GM21367 (cell line): ENCODE results near the gene NCBP2L.

Experiments
- ATAC-seq: cut with Tn5 transposase; IDR thresholded peaks from one replicate; pipeline ENCODE4 v1.9.1; 2021; ENCODE audit not compliant: unreplicated experiment

NCBP2L gene

DNA sequence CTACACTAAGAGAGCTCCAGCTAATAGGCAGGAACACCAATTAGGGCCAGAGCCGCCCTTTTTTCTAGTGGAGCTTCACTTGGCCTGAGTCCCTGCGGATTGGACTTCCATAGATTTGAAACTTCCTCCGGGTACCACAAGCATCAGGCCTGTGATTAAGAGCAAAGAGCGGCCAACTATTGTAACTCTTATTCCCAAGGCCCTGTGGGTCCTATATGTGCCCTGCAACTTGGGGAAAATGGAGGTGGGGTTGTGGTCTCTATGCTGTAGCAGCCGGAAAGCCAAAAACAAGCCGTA lies at the start of gene NCBP2L:
Gene NCBP2L (plus strand): TSS at position 198 of the 297 bp plus-strand sequence. CDS start 16,488 bp downstream, outside the sequence.
- no peak for ATAC-seq

DNA sequence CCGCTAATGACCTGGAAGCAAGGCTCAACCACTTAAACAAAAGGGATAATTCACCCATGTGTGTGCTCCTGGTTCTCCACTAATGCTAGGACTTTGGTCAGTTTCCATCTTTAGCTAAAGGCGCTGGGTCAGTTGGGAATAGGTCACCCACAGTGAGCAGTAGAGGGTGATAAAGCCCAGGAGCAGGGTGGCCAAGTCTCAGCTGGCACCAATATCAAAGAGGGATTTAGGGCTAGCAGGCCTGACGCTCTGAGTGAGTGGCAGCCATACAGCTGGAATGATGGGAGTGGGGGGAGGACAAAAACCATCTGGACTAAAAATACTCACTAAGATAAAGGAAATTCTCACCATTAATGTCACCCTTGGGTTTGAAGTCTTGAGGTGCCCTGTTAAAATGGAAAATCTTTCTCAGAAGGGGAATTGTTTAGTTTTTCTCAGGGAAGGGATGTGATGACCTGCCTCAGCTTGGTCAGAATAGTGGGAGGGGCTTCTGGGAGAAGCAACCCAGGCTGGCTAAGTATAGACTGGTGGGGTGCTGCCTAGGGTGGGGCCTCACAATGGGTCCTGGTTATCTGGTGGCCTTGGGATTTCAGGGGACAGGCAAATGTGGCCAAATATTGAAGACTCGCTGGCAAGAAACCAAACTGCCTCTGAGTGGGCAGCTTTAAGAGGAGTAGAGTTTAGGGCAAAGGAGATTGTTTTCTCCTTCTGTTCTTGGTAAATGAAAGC lies 49.0 kb upstream of the NCBP2L start:
- no peak for ATAC-seq

DNA sequence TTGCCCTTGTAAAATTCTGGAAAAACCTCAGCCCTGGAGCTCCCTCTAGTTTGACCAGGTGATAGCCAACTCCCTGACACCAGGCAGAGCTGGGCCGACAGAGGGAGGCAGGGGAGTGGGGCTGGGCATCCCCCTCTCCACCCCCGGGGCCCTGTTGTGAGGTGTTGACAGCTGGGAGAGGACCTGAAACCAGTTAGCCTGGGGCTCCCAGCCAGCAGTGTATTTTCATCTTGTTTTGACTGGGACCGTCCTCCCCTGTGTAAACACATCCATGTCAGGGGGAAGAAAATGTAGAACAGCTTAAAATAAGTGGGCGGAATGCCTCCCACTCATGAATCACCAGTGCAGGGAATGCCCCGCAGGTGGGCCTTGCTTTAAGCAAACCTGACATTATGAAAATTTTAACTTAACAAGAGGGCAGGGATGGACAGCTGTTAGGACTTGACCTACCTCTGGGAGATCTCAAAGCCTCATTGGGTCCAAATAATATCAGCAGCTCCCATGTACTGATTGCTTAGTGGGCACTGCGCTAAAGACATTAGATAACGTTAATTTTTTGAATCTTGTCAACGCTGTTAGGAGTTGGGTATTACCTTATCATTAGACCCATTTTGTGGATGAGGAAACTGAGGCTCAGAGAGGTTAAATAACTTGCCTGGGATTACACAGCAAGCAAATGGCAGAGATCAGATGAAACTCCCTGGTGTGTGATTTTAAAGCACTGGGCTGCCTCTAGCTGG lies 47.8 kb upstream of the NCBP2L start:
- peak; percentile 67 for ATAC-seq

DNA sequence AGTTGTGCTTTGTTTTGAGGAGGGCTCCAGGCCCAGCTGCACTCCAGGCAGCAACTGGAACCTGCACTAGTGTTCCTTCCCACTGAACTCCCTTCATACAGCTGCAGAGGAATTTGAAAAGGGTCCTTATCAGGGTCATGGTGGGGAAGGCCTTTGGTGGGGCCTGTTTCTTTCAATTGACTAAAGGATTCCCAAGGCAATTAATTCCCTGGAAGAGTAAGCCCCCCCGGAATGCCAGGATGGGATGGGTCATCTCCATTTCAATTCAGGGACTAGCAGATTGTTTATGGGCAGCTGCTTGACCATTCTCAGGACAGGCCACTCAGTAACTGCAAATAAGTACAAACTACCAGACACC lies 47.3 kb upstream of the NCBP2L start:
- no peak for ATAC-seq

DNA sequence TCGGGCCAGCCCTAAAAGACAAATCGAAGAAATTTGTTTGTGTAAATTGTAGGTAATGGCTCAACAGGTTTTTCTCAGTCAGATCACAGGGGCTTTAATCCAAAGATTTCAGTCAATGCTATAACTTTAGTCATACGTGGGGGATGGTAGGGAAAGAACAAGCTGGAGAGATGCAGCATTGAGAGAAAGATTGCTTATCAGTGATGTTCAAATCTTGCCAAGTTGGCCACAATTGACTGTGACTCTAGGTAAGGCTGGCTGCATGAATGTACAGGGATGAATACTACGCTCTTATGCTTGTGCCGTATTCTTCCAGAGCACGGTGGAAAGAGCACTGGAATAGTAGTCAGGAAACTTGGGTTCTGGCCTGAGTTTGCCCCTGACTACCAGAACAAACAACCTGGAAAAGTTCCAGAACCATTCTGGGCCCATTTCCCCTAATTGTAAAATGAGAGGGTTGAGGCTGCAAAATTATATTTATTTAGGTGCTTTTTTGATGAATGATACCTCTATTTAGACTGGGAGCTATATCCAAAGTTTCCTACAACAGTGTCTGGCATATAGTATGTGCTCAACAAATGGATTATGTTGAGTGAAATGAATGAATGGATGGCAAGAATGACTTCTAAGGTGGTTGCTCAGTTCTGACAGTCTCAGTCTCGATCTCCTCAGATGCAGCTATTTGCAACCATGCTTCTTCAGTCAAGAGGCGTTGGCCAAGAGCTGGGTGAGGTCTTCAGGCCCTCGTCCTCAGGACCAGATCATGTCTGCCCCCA lies 46.4 kb upstream of the NCBP2L start:
- ATAC-seq, result no peak

DNA sequence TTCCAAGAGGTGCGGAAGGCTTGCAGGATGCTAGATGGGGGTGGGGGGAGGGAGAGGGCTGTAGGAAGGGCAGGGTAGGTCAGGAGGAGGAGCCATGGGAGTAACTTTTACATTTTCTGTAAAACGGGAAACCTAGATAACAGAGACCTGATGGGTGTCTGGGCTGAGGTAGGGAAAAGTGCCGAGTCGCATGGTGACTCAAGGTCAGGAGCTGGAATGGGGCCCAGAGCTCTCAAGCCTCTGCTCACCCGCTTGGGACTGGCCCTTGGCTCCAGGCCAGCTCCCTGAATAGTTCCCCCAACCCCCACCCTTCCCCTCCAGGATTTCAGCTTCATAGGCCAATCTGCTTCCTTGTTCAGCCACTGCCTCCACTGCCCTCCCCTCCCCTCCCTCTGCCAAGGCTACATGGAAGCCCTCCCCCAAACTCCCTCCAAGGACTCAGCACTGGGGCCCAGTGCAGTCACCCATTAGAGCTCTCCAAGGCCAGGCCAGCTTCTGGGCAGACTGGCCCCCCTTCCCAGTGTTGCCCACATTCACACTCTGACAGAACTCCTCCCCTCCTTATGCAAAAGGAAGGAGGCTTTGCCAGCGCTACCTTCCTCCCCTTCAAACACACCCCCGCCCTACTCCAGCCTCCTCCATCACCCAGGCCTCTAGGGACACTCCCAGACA lies 45.6 kb upstream of the NCBP2L start:
- ATAC-seq, result no peak

- ATAC-seq, result no peak
These were observed 43.8 kb upstream of the NCBP2L start for GRCh38 chrX:107733686-107734085.

DNA sequence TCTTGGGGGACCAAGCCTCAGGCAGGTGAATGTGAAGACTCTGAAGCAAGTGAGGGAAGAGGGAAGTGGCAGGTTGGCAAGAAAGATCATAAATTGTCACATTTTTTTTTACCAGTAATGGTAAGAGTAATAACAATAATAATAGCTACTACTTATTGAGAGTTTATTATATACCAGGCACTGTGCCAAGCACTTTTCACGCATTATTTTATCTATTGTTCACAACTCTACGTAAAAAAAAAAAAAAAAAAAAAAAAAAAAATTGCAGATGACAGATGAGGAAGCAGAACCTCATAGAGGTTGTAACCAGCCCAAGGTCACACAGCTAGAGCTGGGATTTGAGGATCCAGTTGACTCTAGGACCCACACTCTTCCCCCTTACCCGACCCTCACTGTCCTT lies 42.9 kb upstream of the NCBP2L start:
- ATAC-seq, result no peak

DNA sequence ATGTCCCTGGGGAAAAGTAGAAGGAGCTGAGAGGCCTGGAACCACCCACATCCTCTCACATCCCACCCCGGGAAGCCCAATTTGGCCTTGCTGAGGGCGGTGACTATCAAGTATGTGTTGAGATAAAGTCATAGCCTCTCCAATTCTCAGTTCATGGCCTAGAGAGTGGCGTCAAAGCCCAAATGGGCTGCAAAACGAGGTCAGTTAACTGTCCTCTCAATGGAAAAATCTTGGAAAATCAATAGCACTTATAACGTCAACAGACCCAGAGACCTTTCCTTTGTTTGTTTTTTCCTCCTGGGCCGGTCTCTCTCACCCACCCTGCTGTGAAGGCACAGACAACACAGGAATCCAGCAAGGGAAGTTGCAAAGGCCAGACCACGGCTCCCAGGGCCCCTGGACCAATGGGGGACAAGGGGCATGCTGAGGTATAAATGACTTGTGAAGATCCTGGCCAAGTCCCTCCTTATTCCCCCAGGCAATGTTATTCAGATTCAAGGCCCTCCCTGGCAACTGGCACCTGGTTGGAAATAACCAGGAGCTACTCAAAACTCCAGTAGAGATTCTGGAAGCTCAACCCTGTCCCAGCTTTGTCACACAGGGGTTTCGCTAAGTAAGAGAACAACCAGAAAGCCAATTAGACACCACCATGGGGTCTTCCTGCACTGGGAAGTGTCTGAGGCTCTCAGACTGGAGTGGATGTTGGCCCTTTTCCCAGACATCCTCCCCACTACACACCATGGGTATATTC lies 40.6 kb upstream of the NCBP2L start:
- no peak for ATAC-seq

GRCh38 chrX:107738272-107738671 lies 39.3 kb upstream of the NCBP2L start:
- no peak for ATAC-seq

DNA sequence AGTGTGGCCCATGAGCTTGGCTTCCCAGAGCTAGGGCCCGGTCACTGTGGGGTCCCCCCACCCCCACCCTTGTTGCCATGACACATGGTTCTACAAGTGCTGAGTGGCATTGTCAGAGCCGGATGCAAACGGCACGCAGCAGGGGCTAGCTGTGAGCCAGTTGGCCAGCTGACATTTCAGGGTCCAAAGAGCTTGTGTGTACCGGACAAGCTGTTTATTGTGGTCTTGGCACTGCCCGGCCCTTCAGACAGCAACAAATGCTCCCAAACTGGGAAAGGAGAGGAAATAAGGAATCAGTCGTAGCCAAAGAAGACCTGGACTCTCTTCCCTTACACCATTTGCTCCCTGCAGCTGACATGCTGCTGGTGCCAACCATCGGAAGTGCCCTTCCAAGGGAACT lies 38.8 kb upstream of the NCBP2L start:
- ATAC-seq, result no peak

DNA sequence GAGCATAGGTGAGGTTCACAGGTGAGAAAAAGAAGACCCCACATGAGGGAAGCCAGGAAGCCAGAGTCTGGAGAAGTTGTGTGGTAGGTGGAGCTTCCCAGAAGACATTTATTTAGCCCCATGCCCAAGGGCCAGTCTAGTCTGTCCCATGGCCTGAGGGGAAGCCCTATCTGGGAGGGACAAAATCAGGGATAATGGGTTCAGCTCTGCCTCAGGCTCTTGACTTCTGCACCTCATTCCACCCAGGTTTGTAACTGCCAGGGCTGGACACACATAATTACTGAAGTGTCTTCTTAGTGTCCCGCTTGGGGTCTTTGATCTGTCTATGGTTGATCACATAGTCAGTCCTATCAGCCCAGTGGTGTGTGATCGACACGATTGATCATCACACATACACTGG lies 38.0 kb upstream of the NCBP2L start:
- ATAC-seq, result no peak

- no peak for ATAC-seq
These were observed 36.1 kb upstream of the NCBP2L start for GRCh38 chrX:107741404-107741790.

DNA sequence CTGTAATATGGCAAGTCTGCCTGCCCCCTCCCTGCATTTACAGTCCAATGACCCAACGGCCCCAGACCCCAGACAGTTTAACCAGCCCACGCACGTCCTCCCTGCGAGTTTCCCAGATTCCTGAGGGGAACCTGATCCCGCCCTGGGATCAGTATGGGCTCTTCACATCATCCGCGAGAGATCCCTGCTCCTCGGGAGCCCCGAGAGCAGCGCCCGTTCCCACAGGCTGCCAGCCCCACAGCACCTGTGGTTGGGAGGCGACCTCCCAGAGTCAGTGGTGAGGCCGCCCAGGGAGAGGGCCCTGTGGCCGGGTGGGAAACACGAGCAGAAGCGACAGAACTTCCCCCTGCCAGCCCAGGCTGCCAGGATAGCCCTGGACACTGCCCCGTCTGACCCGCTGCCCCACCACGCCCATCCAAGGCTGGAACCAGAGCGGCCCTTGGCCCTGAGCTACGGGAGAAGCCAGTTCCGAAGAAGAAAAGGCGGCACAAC lies 34.8 kb upstream of the NCBP2L start:
- ATAC-seq, result no peak

DNA sequence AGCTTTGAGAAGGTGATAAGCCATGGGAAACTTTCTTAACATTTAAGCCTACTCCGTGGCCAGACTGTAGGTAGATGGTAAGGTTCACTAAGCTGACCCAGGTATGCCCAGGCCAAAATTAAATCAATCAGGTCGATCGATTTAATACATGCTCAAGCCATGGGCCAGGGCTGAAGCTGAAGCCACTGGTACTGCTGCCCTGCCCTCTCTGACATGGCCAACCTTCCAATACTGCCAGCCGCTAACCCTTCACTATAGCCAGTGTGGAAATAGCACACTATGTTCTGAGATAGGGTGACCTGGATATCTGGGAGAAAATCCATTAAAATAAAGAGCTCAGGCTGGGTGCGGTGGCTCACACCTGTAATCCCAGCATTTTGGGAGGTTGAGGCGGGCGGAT lies 33.5 kb upstream of the NCBP2L start:
- ATAC-seq, result no peak

- ATAC-seq, result no peak
These were observed 32.7 kb upstream of the NCBP2L start for GRCh38 chrX:107744868-107745267.

- no peak for ATAC-seq
These were observed 29.9 kb upstream of the NCBP2L start for GRCh38 chrX:107747596-107748161.

GRCh38 chrX:107748506-107748905 lies 29.0 kb upstream of the NCBP2L start:
- ATAC-seq, result no peak

DNA sequence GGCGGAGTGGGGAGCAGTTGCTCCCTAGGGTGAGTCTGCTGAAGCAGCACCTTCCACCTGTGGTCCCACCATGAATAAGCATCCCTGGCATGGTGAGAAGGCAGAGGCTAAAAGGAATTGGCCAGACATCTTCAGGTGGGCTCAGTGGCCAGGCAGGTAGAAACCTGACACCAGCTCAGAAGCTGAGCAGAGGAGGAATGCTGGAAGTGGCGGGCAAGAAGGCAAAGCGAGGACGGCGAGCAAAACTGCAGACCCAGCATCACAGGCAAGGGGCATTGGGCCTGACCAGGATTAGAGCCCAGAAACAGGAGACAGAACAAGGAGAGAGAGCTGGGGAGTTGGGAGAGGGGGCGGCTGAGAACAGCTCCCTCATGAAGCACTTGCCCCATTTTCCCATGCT lies 27.3 kb upstream of the NCBP2L start:
- no peak for ATAC-seq

GRCh38 chrX:107750861-107751445 lies 26.6 kb upstream of the NCBP2L start:
- no peak for ATAC-seq
